HK-2 (cell line): Measurements from ENCODE around the gene ZHX3.

Source experiments
- DNase-seq: peaks from one replicate; pipeline ENCODE4 v3.0.0-alpha.2; 2018; ENCODE audit not compliant: unreplicated experiment

The ZHX3 gene

DNA sequence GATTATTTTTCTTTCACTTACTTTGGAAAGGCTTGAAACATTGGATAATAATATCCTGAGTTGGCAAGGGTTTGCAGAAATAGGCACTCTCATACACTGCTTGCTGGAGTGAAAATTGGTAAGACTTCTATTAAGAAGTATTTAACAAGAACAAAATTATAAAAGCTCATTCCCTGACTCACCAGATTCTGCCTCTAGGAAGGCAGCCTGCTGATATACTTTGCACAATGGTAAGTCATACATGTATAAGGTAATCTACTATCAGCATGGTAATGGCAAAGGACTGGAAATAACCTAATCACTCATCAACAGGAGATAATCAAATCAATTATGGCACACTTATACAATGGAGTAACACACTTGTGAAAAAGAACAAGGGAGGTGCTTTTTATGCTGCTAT is 94.4 kb downstream of the ZHX3 start:
- DNase-seq: no peak

- no peak for DNase-seq
These were observed 94.8 kb downstream of the ZHX3 start for GRCh38 chr20:41222703-41223102.

GRCh38 chr20:41222296-41222695 is 95.2 kb downstream of the ZHX3 start:
- no peak for DNase-seq

- no peak for DNase-seq
These were observed 95.8 kb downstream of the ZHX3 start for GRCh38 chr20:41221614-41222218.

DNA sequence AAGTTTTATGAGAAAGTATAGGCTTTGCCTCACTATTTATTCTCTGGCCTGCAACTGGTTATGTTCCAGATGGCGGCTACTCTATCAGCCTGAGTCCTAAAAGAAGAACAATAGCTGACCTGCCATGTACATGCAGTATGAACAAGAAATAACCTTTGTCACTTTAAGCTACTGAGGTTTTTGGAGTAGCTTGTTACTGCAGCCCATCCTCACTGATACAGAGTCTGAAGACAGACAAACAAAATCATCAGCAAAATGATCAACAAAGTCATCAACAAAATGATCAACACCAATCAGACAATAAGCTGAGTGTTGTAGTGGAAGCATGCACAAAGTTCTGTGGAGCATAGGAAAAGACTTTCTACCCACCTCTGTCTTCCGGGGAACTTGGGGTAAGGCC is 97.7 kb downstream of the ZHX3 start:
- no peak for DNase-seq

DNA sequence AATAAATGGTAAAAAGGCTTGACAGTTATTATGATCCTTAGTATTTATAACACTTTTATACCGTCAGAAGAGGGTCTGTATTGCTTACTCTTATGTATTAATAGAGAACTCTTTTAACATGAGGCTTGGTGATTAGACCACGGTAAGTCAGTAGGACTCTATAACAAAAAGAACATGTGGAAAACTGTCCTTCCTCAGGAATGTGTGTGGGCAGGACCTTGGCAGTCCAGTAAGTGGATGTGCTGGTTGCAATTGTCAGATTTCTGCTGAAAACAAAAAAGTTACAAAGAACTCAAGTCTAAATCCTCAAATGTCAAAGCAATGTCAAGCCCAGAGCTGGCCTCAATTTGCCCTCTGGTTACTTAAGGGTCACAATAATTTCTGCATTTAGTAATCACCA is 99.1 kb downstream of the ZHX3 start:
- no peak for DNase-seq

GRCh38 chr20:41217422-41217821 is 100.1 kb downstream of the ZHX3 start:
- no peak for DNase-seq

- no peak for DNase-seq
These were observed 102.9 kb downstream of the ZHX3 start for GRCh38 chr20:41214666-41215065.

- DNase-seq: no peak
These were observed 103.3 kb downstream of the ZHX3 start for GRCh38 chr20:41214202-41214601.

DNA sequence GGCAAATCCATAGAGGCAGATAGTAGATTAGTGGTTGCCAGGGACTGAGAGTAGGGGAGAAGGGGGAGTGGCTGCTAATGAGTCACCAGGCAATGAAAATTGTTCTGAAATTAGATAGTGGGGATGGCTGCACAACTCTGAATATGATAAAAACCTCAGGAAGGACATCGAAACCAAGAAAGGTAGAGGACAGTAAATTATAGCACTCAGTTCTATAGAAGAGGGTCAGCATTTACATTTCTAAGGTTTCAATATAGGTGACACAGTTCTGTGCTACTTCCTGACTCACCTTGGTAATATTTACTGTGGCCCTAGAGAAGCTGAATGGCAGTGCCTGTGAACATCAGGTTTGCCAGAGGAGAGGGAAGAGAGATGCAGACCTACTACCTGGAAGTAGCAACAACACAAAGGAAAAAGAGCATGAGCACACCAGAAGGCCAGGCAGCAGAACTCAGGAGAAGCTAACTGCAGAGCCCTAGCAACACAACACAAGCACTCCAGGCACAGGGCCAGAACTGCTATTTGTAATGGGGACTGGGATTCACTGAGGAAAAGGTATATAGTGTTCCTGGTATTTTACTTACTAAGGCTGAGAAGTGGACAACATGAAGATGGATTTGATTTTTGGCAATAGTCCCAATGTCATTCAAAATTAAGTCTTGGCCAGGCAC is 104.2 kb downstream of the ZHX3 start:
- DNase-seq: no peak

GRCh38 chr20:41205313-41205712 is 112.2 kb downstream of the ZHX3 start:
- no peak for DNase-seq

DNA sequence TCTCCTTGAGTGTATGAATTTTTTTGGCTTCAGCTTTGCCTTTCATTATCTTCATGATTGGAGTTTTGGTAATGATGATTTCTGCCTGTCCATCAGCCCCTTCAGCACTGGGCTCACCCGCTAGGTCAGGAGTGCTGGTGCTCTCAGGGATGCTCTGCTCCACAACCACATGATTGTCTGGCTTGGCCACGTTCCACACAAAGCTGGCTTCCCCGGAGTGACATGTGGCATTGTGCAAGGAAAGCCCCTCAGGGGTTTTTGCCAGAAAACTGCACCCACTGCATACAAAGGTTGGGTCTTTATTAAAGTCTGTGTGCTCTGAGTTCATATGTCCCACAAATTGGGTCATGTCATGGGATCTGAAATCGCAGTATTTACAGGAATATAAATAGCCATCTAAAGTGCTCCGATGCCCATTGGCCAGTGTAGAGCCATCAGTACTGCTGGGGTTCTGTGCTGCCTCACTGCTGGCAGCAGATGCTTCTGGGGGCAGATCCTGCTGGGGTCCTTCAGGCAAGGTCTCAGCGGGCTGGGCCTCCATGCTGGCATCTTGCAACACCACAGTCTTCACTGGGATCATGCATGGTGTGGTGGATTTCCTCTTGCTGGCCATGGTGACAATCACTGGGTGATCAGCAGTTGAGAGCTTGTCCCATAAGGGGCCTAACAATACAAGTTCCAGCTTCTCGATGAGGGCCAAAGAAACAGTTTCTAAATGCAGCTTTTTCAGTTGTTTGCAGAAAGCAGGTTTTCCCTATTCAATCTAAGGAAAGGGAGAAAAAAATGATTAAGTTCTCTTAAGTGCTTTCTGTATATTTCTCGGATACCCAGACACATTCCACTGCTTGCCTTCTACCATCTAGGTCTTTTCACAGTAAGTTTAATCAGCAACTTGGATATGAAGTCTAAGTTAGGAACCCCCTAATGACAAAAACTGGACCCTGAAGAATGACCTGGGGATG is 112.9 kb downstream of the ZHX3 start:
- DNase-seq: no peak

- no peak for DNase-seq
These were observed 113.9 kb downstream of the ZHX3 start for GRCh38 chr20:41203660-41204059.

DNA sequence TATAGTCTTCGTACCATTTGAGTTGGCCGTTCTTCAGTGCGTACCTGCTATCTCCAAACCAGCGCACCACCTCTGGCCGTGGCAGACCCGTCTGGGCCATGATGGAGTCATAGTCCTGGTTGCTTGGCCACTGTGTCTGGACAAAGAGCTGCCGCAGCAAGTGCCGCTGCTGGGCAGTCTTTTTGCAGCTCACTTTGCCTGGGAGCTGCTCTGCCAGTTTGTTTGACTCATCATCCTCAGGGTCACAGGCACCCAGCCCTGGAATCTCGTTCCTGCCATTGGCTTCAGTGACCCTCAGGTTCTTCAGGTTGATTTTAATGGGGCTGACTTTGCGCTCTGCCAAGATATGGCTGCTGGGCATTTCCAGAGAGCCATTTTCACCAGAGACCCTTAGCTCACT is 115.1 kb downstream of the ZHX3 start:
- no peak for DNase-seq

DNA sequence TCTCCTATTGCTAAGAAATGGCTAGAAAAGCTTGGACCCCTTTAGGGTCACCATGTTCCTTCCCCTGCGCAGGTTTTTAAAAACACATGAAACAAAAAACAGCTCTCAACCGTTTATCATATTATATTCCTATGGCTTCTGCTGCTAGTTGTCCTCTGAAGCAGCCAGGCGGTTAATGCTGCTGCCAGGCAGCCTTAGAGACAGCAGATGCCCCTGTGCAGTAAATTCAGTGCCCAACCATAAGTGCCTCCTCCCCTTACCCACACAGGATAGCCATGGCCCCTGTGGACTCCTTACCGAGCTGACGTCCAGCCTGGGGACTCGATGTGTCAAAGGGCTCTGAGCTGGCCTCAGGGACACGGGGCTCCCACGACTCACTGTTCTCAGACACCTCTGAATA is 115.8 kb downstream of the ZHX3 start:
- no peak for DNase-seq

DNA sequence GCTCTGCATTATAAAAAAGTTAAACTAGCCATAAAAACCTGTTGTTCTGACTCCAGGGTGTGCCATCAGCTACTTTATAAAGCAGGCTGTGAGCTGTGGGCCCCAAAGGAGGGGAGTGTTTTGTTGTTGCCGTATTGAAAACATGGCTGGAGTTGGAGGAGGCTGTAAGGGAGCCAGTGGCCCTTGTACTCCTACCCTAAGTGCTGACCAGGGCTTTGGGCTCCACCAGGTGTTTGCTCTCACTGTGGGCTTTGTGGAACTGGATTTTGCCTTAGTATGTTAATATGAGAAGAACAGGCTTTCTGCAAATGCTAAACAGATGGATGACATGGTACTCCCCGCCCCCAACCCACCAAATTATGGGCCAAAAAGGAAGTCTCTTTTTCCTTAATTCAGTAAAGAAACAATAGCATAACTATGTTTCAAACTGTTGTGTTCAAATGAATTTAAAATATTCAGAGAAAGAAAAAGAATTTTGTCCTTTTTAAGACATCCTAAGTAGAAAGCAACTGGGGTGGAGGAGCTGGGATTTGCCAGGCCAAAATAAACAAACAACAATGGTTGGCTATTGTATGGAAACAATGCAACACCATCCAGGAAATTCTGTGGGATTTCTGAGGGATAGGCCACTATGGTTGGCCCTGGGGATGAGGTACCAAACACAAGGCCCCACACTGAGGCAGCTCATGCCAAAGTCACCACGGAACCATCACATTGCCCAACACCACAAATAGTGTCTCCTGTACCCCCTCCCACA is 116.9 kb downstream of the ZHX3 start:
- DNase-seq: no peak

- no peak for DNase-seq
These were observed 119.1 kb downstream of the ZHX3 start for GRCh38 chr20:41198443-41198842.

DNA sequence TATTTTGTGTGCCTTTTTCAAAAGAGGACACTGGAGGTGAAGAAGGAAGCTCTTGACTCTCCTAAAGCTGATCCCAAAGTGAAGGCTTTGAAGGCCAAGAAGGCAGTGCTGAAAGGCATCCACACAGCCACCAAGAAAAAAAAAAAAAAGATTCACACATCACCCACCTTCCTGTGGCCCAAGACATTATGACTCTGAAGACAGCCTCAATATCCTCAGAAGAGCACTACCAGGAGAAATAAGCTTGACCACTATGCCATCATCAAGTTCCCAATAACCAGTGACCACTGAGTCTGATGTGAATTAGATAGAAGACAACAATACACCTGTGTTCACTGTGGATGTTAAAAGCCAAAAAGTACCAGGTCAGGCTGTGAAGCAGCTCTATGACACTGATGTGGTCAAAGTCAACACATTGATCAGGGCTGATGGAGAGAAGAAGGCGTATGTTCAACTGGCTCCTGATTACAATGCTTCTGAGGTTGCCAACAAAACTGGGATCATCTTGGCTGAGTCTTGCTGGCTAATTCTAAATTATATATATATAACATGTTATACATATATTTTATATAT is 120.8 kb downstream of the ZHX3 start:
- no peak for DNase-seq

GRCh38 chr20:41192575-41192974 is 125.0 kb downstream of the ZHX3 start:
- DNase-seq: no peak

DNA sequence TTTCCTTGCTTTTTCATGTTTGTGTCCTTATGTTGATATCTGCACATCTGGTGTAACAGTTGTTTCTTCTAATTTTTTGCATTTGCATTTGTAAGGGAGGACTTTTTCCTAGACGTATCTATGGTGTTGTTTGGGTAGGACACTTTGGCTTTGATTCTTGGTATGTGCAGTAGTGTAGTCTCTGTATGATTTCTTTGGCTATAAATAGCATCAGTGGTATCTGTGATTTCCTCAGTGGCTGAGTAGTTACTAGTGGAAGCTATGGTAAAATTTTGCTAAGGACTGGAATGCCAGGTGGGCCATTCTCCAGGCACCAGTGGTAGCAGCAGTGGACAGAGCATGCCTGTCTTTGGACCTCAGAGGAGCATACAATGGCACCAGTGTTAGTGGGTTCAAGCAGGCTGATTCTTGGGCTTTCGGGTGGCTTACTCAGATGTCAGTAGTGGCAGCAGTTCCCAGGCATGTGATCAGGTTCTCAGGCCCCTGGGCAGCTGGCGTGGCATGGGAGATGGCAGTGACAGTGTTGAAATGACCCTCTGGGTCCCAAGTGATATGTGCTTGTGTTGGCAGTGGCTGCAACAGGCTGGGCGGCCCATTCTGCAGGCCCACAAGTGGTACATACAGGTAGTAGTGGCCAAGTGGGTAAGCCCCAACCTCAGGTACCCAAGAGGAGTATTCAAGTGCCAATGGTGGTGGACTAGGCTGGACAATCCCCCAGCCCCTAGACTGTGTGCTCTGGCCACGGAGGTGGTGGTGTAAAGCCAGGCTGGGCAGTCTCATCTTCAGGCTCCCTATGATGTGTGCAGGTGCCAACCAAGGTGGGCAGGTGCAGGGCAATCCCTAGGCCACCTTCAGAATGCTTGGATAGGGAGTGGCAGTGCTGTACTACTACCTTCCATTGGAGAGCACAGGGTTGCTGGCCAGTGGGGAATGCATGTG is 125.7 kb downstream of the ZHX3 start:
- DNase-seq: no peak

DNA sequence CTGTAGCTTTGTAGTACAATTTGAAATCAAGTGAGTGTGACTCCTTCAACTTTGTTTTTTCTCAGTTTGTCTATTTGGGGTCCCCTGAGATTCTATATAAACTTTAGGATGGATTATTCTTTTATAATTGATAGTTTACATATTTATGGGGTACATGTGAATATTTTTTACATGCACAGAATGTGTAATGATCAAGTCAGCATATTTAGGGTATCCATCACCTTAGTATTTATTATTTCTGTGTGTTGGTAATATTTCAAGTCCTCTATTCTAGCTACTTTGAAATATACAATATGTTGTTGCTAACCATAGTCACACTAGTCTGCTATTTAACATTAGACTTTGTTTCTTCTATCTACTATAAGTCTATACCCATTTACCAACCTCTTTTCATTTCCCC is 129.9 kb downstream of the ZHX3 start:
- DNase-seq: no peak
